ENCODE results near the gene PEAK3. TPM values are rescaled to one million over a fixed set of nuclear protein-coding genes. Genes with fewer than 3 reads are reported as not detected.

PEAK3 gene
- total RNA-seq, 1 donor from 2014 or later, result 0.77 TPM

DNA sequence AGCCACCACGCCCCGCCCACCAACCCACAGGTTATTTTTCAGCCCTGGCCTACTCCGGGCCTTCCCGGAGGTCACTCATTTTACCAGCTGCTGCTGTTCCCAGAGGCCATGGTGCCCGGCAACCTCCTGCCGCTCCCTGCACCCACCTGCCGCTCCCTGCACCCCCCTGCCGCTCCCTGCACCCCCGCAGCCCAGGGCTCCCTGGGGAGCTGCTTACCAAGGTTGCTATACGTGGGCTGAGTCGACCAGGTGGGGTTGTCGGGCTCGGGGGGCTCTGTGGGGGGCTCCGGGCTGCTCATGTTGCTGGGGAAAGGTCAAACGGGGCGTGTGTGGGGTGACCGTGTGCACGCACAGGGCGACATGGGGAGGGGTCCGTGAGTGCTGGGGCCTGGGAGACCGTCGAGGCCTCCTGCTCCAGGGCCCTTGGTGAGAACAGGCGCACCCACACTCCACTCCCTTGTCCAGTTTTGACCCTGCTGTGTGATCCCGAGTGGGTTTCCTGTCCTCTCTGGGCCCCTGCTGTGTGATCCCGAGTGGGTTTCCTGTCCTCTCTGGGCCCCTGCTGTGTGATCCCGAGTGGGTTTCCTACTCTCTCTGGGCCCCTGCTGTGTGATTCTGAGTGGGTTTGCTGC is 1.2 kb downstream of the PEAK3 start:
- TF ChIP-seq, protein P1, sequence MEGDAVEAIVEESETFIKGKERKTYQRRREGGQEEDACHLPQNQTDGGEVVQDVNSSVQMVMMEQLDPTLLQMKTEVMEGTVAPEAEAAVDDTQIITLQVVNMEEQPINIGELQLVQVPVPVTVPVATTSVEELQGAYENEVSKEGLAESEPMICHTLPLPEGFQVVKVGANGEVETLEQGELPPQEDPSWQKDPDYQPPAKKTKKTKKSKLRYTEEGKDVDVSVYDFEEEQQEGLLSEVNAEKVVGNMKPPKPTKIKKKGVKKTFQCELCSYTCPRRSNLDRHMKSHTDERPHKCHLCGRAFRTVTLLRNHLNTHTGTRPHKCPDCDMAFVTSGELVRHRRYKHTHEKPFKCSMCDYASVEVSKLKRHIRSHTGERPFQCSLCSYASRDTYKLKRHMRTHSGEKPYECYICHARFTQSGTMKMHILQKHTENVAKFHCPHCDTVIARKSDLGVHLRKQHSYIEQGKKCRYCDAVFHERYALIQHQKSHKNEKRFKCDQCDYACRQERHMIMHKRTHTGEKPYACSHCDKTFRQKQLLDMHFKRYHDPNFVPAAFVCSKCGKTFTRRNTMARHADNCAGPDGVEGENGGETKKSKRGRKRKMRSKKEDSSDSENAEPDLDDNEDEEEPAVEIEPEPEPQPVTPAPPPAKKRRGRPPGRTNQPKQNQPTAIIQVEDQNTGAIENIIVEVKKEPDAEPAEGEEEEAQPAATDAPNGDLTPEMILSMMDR (IDR thresholded peaks at IDR 0.05; ENCODE audit: borderline replicate concordance), result no peak
- no peak overlapping the region for H3K27ac ChIP-seq (replicated peaks)
- no peak overlapping the region for H3K4me3 ChIP-seq
- H3K36me3 ChIP-seq, result no peaks in the 10 kb centered on the region
- intact Hi-C loops (cut with micrococcal nuclease), result no loop called here
- peaks cover 23% of the 10 kb centered on the region for H3K4me1 ChIP-seq
- peaks cover 23% of the 10 kb centered on the region for H3K27me3 ChIP-seq (ENCODE audit: low read depth)
- no peaks in the 10 kb centered on the region for H3K9me3 ChIP-seq (replicated peaks)
- DNase-seq, result no peak

DNA sequence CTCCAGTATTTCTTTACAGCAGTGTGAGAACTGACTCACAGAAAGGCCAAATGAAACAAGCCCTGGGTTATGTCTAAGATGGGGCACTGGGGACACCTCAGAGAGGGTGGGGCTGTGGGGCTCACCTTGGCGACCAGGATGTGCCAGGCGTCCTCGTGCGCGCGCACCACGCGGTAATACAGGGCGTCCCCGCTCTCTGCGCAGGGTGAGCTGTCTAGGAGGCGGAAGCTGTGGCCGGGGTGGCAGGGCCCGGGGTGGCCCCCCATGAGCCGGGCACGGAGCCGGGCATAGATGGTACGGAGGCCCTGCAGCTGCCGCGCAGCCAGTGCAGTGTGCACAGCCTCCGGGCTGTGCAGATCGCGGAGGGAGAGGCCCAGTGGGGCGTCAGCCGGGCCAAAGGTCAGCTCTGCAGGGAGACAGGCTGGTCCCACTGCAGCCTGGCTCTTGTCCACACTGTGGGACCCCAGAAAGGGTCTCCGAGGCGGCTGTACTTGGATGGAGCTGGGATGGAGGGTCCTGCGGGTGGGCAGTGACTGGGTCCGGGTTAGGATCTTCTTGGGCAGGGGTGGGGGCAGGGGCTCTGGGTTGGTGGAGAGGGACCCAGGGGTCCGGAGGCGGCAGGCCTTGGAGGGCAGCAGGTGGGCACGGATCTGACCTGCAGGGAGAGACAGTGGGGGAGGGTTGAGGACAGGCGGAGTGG is 3.4 kb downstream of the PEAK3 start:
- Histone ChIP-seq H3K9me3 (replicated peaks) (no peaks in the 10 kb centered on the region), H3K4me3 (no peak overlapping the region), H3K27ac (replicated peaks) (no peak overlapping the region), H3K27me3 (ENCODE audit: low read depth) (peaks cover 16% of the 10 kb centered on the region), H3K4me1 (peaks cover 41% of the 10 kb centered on the region), H3K36me3 (no peaks in the 10 kb centered on the region)
- intact Hi-C loops (cut with micrococcal nuclease), result no loop called here
- DNase-seq, result no peak
- TF ChIP-seq, protein P1 (IDR thresholded peaks at IDR 0.05; ENCODE audit: borderline replicate concordance), result no peak

DNA sequence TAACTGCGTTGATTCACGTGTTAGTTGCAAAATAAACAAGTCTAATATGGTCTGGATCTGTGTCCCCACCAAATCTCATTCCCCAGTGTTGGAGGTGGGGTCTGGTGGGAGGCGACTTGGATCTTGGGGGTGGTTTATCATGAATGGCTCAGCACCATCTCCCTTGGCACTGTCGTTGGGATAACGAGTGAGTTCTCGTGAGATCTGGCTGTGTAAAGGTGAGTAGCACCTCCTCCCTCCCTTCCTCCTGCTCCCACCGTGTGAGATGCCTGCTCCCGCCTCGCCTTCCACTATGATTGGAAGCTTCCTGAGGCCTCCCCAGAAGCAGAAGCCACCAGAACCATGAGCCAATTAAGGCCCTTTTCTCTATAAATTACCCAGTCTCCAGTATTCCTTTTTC is 4.8 kb downstream of the PEAK3 start:
- intact Hi-C loops (cut with micrococcal nuclease), result no loop called here
- Histone ChIP-seq H3K4me1 (peaks cover 48% of the 10 kb centered on the region), H3K27me3 (ENCODE audit: low read depth) (peaks cover 4% of the 10 kb centered on the region), H3K9me3 (replicated peaks) (no peaks in the 10 kb centered on the region), H3K4me3 (no peak overlapping the region), H3K36me3 (peaks cover 14% of the 10 kb centered on the region), H3K27ac (replicated peaks) (no peak overlapping the region)
- TF ChIP-seq, protein P1 (IDR thresholded peaks at IDR 0.05; ENCODE audit: borderline replicate concordance), result no peak
- no peak for DNase-seq

DNA sequence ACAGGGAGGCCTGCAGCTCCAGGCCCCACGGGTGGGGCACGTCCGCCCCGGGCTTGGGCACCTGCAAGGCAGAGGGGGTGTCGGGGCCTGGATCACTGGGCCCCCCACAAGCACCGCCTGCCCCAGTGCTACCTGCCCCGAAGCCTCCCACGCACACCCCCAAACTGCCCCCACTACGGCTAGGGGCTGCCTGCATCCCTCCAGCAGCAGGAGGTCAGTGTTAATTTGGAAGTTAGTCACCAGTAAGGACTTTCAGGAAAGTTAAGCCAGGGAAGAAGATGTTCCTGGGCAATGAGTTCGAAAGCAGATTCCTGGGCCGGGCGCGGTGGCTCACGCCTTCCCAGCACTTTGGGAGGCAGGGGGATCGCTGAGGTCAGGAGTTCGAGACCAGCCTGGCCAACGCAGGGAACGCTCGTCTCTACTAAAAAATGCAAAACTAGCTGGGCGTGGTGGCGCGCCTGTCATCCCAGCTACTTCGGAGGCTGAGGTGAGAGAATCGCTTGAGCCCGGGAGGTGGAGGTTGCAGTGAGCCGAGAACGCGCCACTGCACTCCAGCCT is 5.5 kb downstream of the PEAK3 start:
- no peak for DNase-seq
- H3K4me3 ChIP-seq, result peak overlapping the region; percentile 32

DNA sequence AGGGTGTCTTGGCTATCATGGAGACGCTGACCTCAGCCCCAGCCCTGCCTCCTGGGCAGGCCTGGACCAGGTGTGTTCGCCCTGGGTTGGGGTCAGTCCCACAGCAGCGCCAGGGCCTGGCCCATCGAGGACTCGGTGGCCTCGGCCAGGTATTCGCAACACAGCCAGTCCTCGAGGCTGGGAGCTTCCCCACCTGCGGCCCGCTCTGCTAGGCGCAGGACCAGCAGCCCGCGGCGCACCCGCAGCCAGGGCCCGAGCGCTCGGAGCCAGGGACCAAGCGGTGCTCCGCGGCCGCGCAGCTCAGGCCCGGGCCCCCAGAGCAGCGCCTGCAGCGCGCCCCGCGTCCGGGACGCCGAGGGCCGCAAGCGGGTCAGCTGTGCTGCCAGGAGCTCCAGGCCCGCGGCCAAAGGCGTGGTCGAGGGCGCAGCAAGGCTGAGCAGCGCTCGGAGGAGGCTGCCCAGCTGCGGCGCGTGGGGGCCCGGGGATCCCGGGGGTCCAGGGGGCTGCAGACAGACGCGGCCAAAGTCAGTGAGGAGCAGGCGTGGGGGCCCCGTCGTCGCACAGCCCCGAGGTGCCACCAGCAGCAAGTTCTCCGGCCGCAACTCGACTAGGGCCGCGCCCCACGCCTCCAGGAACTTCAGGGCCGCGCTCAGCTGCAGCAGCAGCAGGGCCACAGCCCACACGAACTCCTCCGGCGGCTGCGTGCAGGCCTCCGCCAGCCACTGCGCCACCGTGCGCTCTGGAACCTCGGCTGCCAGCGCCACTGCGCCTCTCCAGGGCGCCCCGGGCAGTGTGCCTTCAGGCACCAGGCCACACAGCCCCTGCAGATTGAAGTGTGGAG is 6.2 kb downstream of the PEAK3 start:
- DNase-seq, result peak; percentile 60
- TF ChIP-seq, protein P1 (IDR thresholded peaks at IDR 0.05; ENCODE audit: borderline replicate concordance), result no peak
- intact Hi-C loops (cut with micrococcal nuclease), result no loop called here
- Histone ChIP-seq H3K4me3 (peak overlapping the region; percentile 32), H3K4me1 (peaks cover 55% of the 10 kb centered on the region), H3K27me3 (ENCODE audit: low read depth) (no peaks in the 10 kb centered on the region), H3K9me3 (replicated peaks) (no peaks in the 10 kb centered on the region), H3K36me3 (peaks cover 26% of the 10 kb centered on the region), H3K27ac (replicated peaks) (peak overlapping the region; percentile 56)

More for the DNA sequence above, 5.5 kb downstream of the PEAK3 start:
- H3K9me3 ChIP-seq (replicated peaks), result no peaks in the 10 kb centered on the region
- H3K36me3 ChIP-seq, result peaks cover 20% of the 10 kb centered on the region
- intact Hi-C loops (cut with micrococcal nuclease), result no loop called here
- H3K27me3 ChIP-seq (ENCODE audit: low read depth), result no peaks in the 10 kb centered on the region
- H3K4me1 ChIP-seq, result peaks cover 48% of the 10 kb centered on the region
- TF ChIP-seq, protein P1 (IDR thresholded peaks at IDR 0.05; ENCODE audit: borderline replicate concordance), result no peak
- H3K27ac ChIP-seq (replicated peaks), result peak overlapping the region; percentile 56

Measured in left ventricle myocardium inferior (tissue), 1 donor.